K562 (cell line): ENCODE results near the gene ERICH6B. TPM values are rescaled to one million over a fixed set of nuclear protein-coding genes. Genes with fewer than 3 reads are reported as not detected.

Experiments
- CEBPG ChIP-seq, 3 experiments: fragments of 200-800 bp in 1 of 3; sonication (Bioruptor generic) in 1 of 3; sonication (generic) in 1 of 3; formaldehyde crosslinking in 1 of 3; IDR thresholded peaks in 2 of 3; conservative IDR thresholded peaks in 1 of 3; 2 replicates each; pipeline versions ENCODE4 v1.6.1 to v1.8.0; 2016 to 2022; ENCODE audit warnings: missing compliant biosample characterization in 2 of 3, missing genetic modification characterization in 2 of 3, mild to moderate bottlenecking in 1 of 3, missing genetic modification reagents in 1 of 3
- CXXC5 ChIP-seq: fragments of 250-450 bp; sonication (Bioruptor Pico); IDR thresholded peaks from 2 replicates; pipeline ENCODE4 v1.8.0; 2022; ENCODE audit warnings: inconsistent platforms, mild to moderate bottlenecking, moderate library complexity
- EHMT2 ChIP-seq: fragments of 450-650 bp; IDR thresholded peaks from 2 replicates; pipeline ENCODE4 v1.6.1; 2018; ENCODE audit warnings: antibody characterized with exemption
- FOXM1 ChIP-seq, 2 experiments: fragments of 450-650 bp in 1 of 2; sonication (generic) in 1 of 2; formaldehyde crosslinking in 1 of 2; IDR thresholded peaks; 2 replicates each; pipeline versions ENCODE4 v1.6.1 to v1.9.0; 2017 to 2022; ENCODE audit warnings: low read depth in 2 of 2, mild to moderate bottlenecking in 2 of 2, missing genetic modification reagents in 1 of 2, moderate library complexity in 1 of 2
- HNRNPL ChIP-seq: fragments of 200-400 bp; formaldehyde crosslinking; IDR thresholded peaks from 2 replicates; pipeline ENCODE4 v1.6.1; 2017; ENCODE audit warnings: low read depth, mild to moderate bottlenecking, low read length
- KDM4B ChIP-seq, 2 experiments: fragments of 450-650 bp in 1 of 2; sonication (generic) in 1 of 2; IDR thresholded peaks; 2 replicates each; pipeline ENCODE4 v1.6.1; 2016 to 2017; ENCODE audit warnings: borderline replicate concordance in 2 of 2, antibody characterized with exemption in 1 of 2, low read depth in 1 of 2, mild to moderate bottlenecking in 1 of 2
- SRSF3 ChIP-seq: fragments of 200-400 bp; formaldehyde crosslinking; IDR thresholded peaks from 2 replicates; pipeline ENCODE4 v1.6.1; 2016; ENCODE audit warnings: mild to moderate bottlenecking, low read length, moderate library complexity; ENCODE audit not compliant: insufficient read depth
- TAL1 ChIP-seq: fragments of 450-650 bp; IDR thresholded peaks from 2 replicates; pipeline ENCODE4 v1.6.1; 2016; ENCODE audit warnings: mild to moderate bottlenecking
- YBX1 ChIP-seq: fragments of 450-650 bp; IDR thresholded peaks from 2 replicates; pipeline ENCODE4 v1.7.1; 2016; ENCODE audit warnings: mild to moderate bottlenecking
- ZNF121 ChIP-seq: sonication (generic); formaldehyde crosslinking; conservative IDR thresholded peaks from 2 replicates; pipeline ENCODE4 v1.8.0; 2022; ENCODE audit warnings: missing genetic modification reagents
- ZNF224 ChIP-seq: sonication (generic); formaldehyde crosslinking; IDR thresholded peaks from 2 replicates; pipeline ENCODE4 v1.8.0; 2022; ENCODE audit warnings: mild to moderate bottlenecking, missing genetic modification reagents
- ZNF316 ChIP-seq: fragments of 450-650 bp; IDR thresholded peaks from 2 replicates; pipeline ENCODE4 v1.6.1; 2016
- ZNF583 ChIP-seq: fragments of 250-450 bp; sonication (Bioruptor Pico); IDR thresholded peaks from 2 replicates; pipeline ENCODE4 v1.4.0; 2020
- ZNF644 ChIP-seq: fragments of 200-800 bp; sonication (Bioruptor generic); IDR thresholded peaks from 2 replicates; pipeline ENCODE4 v1.6.1; 2016; ENCODE audit warnings: low read depth, missing genetic modification characterization, missing compliant biosample characterization
- polyA plus RNA-seq, 8 experiments: library from polyadenylated mRNA; depleted of rRNA in 4 of 8; stranded (reverse) in 5 of 8; unstranded in 3 of 8; fragments of >200 nt; fragmentation: Nextera tagmentation in 2 of 8; fragmentation: Illumina TruSeq in 1 of 8; extraction: Ambion mirVana in 2 of 8; extraction: Trizol in 1 of 8; gene quantifications; 2 replicates each; pipeline versions ENCODE4 v1.2.1 to v1.2.3, GENCODE V29; 2011 to 2014; ENCODE audit warnings: inconsistent platforms in 1 of 8, missing spikeins in 1 of 8
- total RNA-seq, 7 experiments: library from RNA; depleted of rRNA in 6 of 7; stranded (reverse); fragments of >200 nt in 6 of 7; fragmentation: Illumina TruSeq in 2 of 7; extraction: Trizol in 2 of 7; gene quantifications; 2 replicates each; pipeline versions ENCODE4 v1.2.1 to v1.2.3, GENCODE V29; 2011 to 2021; ENCODE audit warnings: low replicate concordance in 1 of 7
- TF ChIP-seq, protein P1 (sequence below), 2 experiments: fragments of 450-650 bp; IDR thresholded peaks; 2 replicates each; pipeline ENCODE4 v1.6.1; 2018; ENCODE audit warnings: mild to moderate bottlenecking in 2 of 2, low read depth in 1 of 2; ENCODE audit not compliant: partially characterized antibody in 2 of 2
- TF ChIP-seq, protein P2 (sequence below): IDR thresholded peaks from 2 replicates; pipeline ENCODE4 v1.6.1; 2014; ENCODE audit warnings: antibody characterized with exemption
- TF ChIP-seq, protein P3 (sequence below): fragments of 450-650 bp; formaldehyde crosslinking; IDR thresholded peaks from 2 replicates; pipeline ENCODE4 v1.4.0; 2020; ENCODE audit warnings: mild to moderate bottlenecking, mixed read lengths

The ERICH6B gene
- total and polyA plus RNA-seq, 9 of the 15 experiments (the other 6 are each of a cell fraction or from before 2014, with no cell fraction given): not detected

DNA sequence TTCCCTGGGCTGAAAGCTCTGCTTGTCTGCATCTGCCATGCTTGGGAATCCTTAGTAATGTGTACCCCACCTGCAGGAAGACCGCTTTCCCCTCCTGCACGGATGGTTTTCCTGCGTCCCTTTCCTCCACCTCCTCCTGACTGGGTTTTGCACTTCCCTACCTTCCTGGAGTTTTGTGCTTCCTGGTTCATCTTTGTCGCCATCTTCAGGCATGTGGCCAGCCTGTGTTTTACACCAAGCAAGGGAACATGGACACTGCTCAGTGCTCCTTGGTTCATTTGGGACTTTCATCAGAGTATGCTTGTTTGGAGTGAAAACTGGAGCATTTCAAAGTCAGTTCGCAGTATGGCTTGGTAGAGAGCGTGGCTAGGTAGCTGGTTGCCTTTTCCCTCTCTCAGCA lies 30.7 kb downstream of the ERICH6B start (continued):
- TF ChIP-seq, protein P1, sequence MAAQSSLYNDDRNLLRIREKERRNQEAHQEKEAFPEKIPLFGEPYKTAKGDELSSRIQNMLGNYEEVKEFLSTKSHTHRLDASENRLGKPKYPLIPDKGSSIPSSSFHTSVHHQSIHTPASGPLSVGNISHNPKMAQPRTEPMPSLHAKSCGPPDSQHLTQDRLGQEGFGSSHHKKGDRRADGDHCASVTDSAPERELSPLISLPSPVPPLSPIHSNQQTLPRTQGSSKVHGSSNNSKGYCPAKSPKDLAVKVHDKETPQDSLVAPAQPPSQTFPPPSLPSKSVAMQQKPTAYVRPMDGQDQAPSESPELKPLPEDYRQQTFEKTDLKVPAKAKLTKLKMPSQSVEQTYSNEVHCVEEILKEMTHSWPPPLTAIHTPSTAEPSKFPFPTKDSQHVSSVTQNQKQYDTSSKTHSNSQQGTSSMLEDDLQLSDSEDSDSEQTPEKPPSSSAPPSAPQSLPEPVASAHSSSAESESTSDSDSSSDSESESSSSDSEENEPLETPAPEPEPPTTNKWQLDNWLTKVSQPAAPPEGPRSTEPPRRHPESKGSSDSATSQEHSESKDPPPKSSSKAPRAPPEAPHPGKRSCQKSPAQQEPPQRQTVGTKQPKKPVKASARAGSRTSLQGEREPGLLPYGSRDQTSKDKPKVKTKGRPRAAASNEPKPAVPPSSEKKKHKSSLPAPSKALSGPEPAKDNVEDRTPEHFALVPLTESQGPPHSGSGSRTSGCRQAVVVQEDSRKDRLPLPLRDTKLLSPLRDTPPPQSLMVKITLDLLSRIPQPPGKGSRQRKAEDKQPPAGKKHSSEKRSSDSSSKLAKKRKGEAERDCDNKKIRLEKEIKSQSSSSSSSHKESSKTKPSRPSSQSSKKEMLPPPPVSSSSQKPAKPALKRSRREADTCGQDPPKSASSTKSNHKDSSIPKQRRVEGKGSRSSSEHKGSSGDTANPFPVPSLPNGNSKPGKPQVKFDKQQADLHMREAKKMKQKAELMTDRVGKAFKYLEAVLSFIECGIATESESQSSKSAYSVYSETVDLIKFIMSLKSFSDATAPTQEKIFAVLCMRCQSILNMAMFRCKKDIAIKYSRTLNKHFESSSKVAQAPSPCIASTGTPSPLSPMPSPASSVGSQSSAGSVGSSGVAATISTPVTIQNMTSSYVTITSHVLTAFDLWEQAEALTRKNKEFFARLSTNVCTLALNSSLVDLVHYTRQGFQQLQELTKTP (IDR thresholded peaks at IDR 0.05; ENCODE audit: low read depth in 1 of 2, partially characterized antibody in 2 of 2): no peak
- TF ChIP-seq YBX1 (no peak), ZNF644 (tag) (no peak), KDM4B (IDR thresholded peaks at IDR 0.05; ENCODE audit: borderline replicate concordance in 2 of 2, low read depth in 1 of 2) (no peak), EHMT2 (no peak; the same call in 1 of the 2 replicates), SRSF3 (no peak), CXXC5 (CRISPR knock-in tag) (no peak), HNRNPL (no peak), CEBPG (CRISPR knock-in tag; IDR thresholded peaks at IDR 0.05) (no peak), CEBPG (tag; conservative IDR thresholded peaks at IDR 0.05 in 1 of 2, IDR thresholded peaks at IDR 0.05 in 1 of 2) (no peak), ZNF224 (CRISPR knock-in tag) (no peak), ZNF316 (no peak), ZNF121 (CRISPR knock-in tag) (no peak), TAL1 (no peak), FOXM1 (IDR thresholded peaks at IDR 0.05; ENCODE audit: low read depth) (no peak), FOXM1 (CRISPR knock-in tag; IDR thresholded peaks at IDR 0.05; ENCODE audit: low read depth) (no peak), ZNF583 (CRISPR knock-in tag) (no peak)
- TF ChIP-seq, protein P2, sequence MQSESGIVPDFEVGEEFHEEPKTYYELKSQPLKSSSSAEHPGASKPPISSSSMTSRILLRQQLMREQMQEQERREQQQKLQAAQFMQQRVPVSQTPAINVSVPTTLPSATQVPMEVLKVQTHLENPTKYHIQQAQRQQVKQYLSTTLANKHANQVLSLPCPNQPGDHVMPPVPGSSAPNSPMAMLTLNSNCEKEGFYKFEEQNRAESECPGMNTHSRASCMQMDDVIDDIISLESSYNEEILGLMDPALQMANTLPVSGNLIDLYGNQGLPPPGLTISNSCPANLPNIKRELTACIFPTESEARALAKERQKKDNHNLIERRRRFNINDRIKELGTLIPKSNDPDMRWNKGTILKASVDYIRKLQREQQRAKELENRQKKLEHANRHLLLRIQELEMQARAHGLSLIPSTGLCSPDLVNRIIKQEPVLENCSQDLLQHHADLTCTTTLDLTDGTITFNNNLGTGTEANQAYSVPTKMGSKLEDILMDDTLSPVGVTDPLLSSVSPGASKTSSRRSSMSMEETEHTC: no peak
- TF ChIP-seq, protein P3, sequence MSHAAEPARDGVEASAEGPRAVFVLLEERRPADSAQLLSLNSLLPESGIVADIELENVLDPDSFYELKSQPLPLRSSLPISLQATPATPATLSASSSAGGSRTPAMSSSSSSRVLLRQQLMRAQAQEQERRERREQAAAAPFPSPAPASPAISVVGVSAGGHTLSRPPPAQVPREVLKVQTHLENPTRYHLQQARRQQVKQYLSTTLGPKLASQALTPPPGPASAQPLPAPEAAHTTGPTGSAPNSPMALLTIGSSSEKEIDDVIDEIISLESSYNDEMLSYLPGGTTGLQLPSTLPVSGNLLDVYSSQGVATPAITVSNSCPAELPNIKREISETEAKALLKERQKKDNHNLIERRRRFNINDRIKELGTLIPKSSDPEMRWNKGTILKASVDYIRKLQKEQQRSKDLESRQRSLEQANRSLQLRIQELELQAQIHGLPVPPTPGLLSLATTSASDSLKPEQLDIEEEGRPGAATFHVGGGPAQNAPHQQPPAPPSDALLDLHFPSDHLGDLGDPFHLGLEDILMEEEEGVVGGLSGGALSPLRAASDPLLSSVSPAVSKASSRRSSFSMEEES (CRISPR knock-in tag): no peak
